Hematopoietic multipotent progenitor cell treated with erythropoietin and hydrocortisone succinate and interleukin-3 and kit ligand, for 17 days (in vitro differentiated cells): ENCODE results near the gene TP53AIP1.

Experiments
- DNase-seq: peaks from one replicate; pipeline ENCODE4 v3.0.0-alpha.2; 2015; ENCODE audit warnings: low spot score

Gene TP53AIP1, protein sequence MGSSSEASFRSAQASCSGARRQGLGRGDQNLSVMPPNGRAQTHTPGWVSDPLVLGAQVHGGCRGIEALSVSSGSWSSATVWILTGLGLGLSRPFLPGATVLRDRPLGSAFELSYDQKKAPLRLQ

DNA sequence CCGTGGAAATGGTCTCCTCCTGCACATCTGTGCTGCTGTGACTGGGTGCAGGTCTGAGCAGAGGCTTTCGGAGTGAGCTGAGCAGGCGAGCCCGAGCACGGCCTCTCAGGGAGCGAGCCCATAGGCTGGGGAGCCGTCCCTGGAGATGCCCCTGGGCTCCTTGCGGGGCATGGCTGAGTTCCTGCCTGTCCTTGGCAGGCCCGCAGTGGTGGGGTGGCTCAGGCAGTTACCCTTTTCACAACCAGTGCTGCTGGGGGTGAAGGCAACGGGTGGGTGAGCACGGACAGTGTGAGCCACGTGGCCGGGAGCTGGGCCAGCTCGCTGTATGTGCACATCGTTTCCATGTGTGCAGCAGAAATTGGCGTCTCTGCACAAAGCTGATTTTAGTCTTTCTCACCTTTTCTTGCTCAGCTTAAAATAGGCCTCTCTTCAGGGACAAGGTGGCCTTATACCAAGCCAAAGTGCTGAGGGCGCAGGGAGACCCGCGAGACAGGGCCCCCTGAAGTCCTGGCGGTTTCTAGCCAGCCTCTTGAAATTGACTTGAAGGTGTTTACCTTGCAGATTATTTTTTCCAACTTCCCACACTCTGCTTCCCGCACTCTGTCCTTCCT, at the start of gene TP53AIP1:
TSS of gene TP53AIP1 (minus strand) at position 55 of the 611 bp plus-strand sequence. CDS start 5,053 bp downstream, outside the sequence.
- DNase-seq: no peak

DNA sequence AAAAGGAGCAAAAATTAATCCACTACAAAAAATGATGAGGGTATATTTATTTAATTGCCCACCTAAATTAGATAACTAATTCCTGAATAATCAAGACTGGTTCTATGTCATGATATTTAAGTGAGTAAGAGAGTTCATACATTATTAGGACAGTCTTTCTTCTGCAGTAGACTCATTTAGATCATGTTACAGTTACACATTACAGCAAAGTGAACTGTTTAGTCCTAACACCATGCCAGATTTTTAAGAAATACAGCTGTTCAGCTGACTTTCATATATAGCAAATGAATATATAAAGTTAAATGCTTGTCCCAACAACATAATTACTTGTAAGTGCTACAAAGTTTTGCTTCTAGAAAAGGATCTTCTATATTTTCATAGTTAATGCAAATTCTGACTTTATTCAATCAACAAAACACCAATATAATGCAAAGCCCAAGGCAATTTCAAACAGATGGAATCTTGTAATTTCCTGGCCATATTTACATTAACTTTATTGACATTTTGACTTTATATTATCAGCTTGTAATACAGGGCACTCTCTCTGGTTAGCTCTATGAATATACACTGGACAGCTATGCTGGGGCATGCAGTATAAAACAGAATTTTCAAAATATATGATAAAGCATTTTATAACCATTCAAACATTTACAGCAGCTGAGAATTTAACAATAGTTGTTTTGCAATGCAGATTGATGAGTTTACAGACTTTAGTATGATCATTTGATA, 45.7 kb upstream of the TP53AIP1 start:
- DNase-seq: no peak

DNA sequence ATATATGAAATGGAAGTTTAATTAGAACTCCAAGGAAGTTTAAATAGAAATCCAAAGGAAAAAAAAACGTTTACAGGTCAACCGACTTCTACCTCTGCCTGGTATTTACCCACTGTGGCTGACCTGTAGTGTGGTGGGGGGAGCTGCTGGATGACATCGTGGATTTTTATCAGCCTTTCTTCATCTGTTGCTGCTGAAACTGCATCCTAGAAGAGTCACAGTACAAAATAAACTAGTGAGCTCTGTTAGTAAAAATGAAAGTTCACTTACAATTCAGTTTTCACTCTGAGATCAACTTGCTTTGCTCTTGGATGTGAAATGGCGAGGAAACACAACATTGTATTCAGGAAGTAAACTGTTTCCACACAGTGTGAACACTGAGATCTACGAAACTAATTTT, 43.2 kb upstream of the TP53AIP1 start:
- DNase-seq: no peak

- DNase-seq: no peak
Measured at GRCh38 chr11:128983023-128983422, 40.4 kb upstream of the TP53AIP1 start.

- no peak for DNase-seq
Measured at GRCh38 chr11:128981254-128981653, 38.6 kb upstream of the TP53AIP1 start.

GRCh38 chr11:128970598-128971190, 28.0 kb upstream of the TP53AIP1 start:
- DNase-seq: no peak

- DNase-seq: no peak
Measured at GRCh38 chr11:128968916-128969315, 26.2 kb upstream of the TP53AIP1 start.

DNA sequence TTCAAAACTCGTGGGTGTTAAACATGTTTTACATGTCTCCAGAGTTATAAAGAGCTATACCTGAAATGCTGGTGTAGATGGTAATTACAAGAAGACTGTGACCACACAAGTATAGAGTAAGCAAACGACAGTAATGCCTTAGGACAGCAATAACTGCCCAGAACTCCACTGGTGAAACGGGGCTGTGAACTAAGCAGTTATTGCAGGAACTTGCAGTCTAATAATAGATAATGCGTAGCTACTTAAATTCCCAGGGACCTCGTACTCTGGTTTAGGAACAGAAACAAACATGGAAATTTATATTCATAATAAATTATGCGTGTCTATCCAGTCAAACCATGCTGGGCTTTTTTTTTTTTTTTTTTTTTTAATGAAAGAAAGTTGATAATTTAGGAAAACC, 24.9 kb upstream of the TP53AIP1 start:
- DNase-seq: no peak

- no peak for DNase-seq
Measured at GRCh38 chr11:128965485-128965884, 22.8 kb upstream of the TP53AIP1 start.

DNA sequence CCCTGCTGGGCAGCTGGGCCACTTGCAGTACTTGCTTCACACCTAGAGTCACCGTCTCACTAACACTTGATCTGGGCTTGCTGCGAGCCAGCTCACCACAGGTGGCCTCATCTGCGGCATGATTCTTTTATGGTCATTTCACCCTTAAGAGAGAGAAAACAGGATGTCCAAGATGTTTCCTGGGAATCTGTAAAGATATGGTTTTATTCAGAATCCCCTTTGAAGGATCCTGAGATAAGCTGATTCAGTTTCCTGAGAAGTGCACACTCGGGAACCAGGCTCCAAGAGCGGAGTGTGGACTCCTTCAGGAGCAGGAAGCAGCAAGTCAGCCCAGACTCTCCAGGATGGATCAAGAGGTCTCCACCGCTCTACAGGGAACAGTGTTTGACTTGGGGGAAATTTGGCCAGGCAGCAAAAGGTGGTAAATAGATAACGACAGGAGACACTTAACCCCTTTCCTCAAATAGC, 21.8 kb upstream of the TP53AIP1 start:
- DNase-seq: no peak

- no peak for DNase-seq
Measured at GRCh38 chr11:128963744-128964325, 21.2 kb upstream of the TP53AIP1 start.

- DNase-seq: no peak
Measured at GRCh38 chr11:128962896-128963295, 20.2 kb upstream of the TP53AIP1 start.

DNA sequence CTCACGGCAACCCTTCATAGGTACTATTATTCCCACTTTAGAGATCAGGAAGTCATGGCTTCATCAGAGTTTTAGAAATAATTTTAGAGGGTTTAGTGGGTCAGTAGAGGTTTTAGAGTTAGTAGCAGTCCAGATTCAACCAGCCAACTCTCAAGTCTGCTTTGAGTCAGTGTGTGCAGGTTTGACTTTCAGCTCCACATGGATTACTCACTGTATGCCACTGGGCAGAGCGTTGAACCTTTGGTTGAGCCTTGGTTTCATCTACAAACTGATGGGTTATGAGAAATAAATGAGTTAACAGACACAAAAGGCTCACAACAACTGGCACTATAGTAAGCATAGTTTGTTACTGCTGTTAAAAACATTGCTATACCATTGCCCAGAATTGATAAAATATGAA, 19.0 kb upstream of the TP53AIP1 start:
- no peak for DNase-seq

- no peak for DNase-seq
Measured at GRCh38 chr11:128957202-128957482, 14.5 kb upstream of the TP53AIP1 start.

DNA sequence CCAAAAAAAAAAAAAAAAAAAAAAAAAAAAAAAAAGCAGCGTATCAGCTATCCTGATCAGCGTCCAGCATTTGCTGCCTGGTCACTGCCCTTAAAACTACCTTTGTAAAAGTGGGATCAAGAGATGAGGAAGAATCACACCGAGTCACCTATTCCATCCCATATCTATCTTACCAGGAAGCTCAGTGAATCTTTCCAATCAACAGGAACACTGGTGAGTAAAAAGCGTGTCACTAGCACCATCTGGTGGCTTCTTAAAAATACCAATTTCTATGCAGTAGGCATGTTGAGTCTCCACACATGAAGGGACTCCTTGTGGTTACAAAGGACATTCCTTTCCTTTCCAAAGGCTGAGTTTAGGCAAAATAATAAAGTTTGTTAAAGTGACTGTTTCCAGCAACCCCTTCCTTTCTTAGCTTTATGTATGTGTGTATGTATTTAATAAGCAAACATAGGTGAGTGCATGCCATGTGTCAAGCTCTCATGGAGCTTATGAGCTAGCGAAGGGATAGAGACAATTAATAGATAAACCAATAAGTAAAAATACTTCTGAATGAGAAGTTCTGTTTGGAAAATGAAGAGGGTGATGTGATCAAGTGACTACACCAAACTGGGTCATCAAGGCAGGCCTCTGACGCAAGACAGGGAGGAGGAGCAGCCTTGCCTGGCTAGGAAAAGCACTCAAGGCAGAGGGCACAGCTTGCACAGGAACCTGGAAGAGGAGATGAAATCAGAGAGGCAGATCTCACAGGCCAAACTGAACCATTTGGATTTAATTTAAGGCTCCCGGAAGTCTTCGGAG, 13.9 kb upstream of the TP53AIP1 start:
- DNase-seq: no peak

GRCh38 chr11:128955636-128956035, 13.0 kb upstream of the TP53AIP1 start:
- no peak for DNase-seq

- no peak for DNase-seq
Measured at GRCh38 chr11:128953151-128953550, 10.5 kb upstream of the TP53AIP1 start.

DNA sequence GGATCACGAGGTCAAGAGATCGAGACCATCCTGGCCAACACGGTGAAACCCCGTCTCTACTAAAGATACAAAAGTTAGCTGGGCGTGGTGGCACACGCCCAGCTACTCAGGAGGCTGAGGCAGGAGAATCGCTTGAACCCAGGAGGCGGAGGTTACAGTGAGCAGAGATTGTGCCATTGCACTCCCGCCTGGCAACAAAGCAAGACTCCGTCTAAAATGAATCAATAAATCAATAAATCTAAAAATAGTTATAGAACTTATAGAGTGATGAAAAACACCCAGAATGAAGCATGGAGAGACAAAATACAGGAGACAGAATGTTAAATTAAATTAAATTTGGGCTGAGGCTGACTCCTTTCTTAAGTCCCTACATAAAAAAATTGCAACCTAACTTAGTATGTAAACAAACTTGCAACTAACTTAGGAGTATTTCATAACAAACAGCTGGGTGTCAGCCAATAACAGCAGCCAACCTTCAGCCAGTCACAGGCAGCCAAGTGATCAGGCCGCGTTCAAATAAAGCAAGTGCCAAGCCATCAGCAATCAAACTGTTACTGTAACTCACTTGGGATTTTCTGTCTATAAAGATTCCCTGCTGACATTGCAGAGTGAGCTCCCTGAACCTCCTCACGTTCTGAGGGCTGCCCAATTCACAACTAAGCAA, 7.3 kb upstream of the TP53AIP1 start:
- no peak for DNase-seq

DNA sequence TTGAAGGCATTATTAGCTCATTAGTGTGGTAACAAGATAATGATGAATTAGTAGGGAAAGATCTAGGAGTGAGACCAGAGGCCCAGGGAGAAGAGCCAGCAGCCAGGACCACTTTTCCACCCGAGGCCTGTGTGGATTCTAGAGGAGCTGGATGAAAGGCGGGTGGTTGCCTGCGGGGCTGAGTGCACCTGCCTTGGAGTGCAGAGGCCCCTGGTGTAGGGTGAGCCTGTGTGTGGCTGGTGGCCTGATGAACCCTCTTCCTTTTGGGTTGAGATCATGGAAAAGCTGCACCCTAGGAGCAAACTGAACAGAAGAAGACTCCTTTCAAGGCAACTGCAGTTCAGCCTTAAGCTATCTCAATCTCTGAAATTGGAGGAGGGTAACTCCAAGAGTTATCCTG, 5.9 kb upstream of the TP53AIP1 start:
- DNase-seq: no peak

- no peak for DNase-seq
Measured at GRCh38 chr11:128947773-128948172, 5.1 kb upstream of the TP53AIP1 start.

DNA sequence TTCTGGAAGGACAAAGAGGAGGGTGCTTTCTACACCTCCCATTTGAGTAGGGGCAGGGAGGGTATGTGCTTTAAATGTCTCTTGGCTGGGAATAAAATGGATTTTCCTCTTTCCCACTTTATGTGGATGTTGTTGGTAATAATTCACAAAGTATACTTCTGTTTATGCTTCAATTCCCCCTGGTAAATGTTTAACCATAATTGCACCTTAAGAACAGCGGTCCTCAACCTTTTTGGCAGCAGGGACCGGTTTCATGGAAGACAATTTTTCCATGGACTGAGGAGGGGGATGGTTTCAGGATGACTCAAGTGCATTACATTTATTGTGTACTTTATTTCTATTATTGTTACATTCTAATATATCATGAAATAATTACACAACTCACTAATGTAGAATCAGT, 4.0 kb upstream of the TP53AIP1 start:
- no peak for DNase-seq
